Neural crest cell (in vitro differentiated cells): ENCODE results near the gene SCUBE2. TPM values are rescaled to one million over a fixed set of nuclear protein-coding genes. Genes with fewer than 3 reads are reported as not detected.
"Not testable (repeated sequence)": the region's sequence is repeated elsewhere in the genome, so short reads cannot be mapped to it uniquely, and the experiment has no call there.

Source experiments
- DNase-seq: peaks from one replicate; pipeline ENCODE4 v3.0.0; 2021; ENCODE audit warnings: low read depth, mixed read lengths, low spot score
- H3K27ac Mint-ChIP-seq: one replicate; pipeline ENCODE4 v1.8.0; 2021; ENCODE audit warnings: mild to moderate bottlenecking, mixed read lengths; ENCODE audit not compliant: unreplicated experiment
- H3K27me3 Mint-ChIP-seq: 2 replicates; pipeline ENCODE4 v1.8.0; 2021; ENCODE audit warnings: low read depth, mild to moderate bottlenecking, mixed read lengths
- H3K36me3 Mint-ChIP-seq: 2 replicates; pipeline ENCODE4 v1.8.0; 2021; ENCODE audit warnings: low read depth, mild to moderate bottlenecking, mixed read lengths
- H3K4me1 Mint-ChIP-seq: 2 replicates; pipeline ENCODE4 v1.8.0; 2021; ENCODE audit warnings: mixed read lengths
- H3K4me3 Mint-ChIP-seq: one replicate; pipeline ENCODE4 v1.8.0; 2021; ENCODE audit warnings: mild to moderate bottlenecking, mixed read lengths
- H3K9me3 Mint-ChIP-seq: 2 replicates; pipeline ENCODE4 v1.8.0; 2021; ENCODE audit warnings: mixed read lengths
- CTCF ChIP-seq: fragments of 200-600 bp; sonication (generic); conservative IDR thresholded peaks from 2 replicates; pipeline ENCODE4 v1.5.0; 2021; ENCODE audit warnings: antibody characterized with exemption, mild to moderate bottlenecking
- total RNA-seq: library from RNA; stranded (reverse); gene quantifications from 2 replicates; pipeline ENCODE4 v1.2.1, GENCODE V29; 2021

The SCUBE2 gene
- total RNA-seq, 1 donor from 2014 or later = 11.0 TPM

GRCh38 chr11:8997451-8997850 lies 93.9 kb downstream of the SCUBE2 start:
- Mint-ChIP-seq H3K27ac (no peak overlapping the region), H3K9me3 (no peaks in the 10 kb centered on the region), H3K36me3 (no peaks in the 10 kb centered on the region), H3K27me3 (peaks cover 33% of the 10 kb centered on the region), H3K4me1 (peaks cover 4% of the 10 kb centered on the region), H3K4me3 (no peak overlapping the region)
- no peak for TF ChIP-seq CTCF
- DNase-seq = no peak

GRCh38 chr11:8989453-8989852 lies 101.9 kb downstream of the SCUBE2 start:
- Mint-ChIP-seq H3K4me3 (no peak overlapping the region), H3K27me3 (peaks cover 3% of the 10 kb centered on the region), H3K9me3 (no peaks in the 10 kb centered on the region), H3K4me1 (peaks cover 4% of the 10 kb centered on the region), H3K27ac (no peak overlapping the region), H3K36me3 (no peaks in the 10 kb centered on the region)
- DNase-seq = no peak
- TF ChIP-seq CTCF = no peak

GRCh38 chr11:8988329-8989234 lies 102.8 kb downstream of the SCUBE2 start:
- DNase-seq = no peak
- Mint-ChIP-seq H3K9me3 (no peaks in the 10 kb centered on the region), H3K4me1 (no peaks in the 10 kb centered on the region), H3K27ac (no peak overlapping the region), H3K4me3 (no peak overlapping the region), H3K27me3 (peaks cover 3% of the 10 kb centered on the region), H3K36me3 (no peaks in the 10 kb centered on the region)
- TF ChIP-seq CTCF = no peak

GRCh38 chr11:8987446-8987845 lies 104.0 kb downstream of the SCUBE2 start:
- Mint-ChIP-seq H3K9me3 (no peaks in the 10 kb centered on the region), H3K4me1 (no peaks in the 10 kb centered on the region), H3K27me3 (peaks cover 3% of the 10 kb centered on the region), H3K36me3 (no peaks in the 10 kb centered on the region), H3K4me3 (no peak overlapping the region), H3K27ac (no peak overlapping the region)
- TF ChIP-seq CTCF = no peak
- no peak for DNase-seq

- not testable (repeated sequence) for H3K27ac Mint-ChIP-seq, H3K4me3 Mint-ChIP-seq, DNase-seq, H3K27me3 Mint-ChIP-seq, H3K4me1 Mint-ChIP-seq, H3K36me3 Mint-ChIP-seq, H3K9me3 Mint-ChIP-seq
Observed at GRCh38 chr11:8986772-8987171, 104.6 kb downstream of the SCUBE2 start.

GRCh38 chr11:8985462-8985861 lies 105.9 kb downstream of the SCUBE2 start:
- H3K9me3 Mint-ChIP-seq = no peaks in the 10 kb centered on the region
- peaks cover 3% of the 10 kb centered on the region for H3K27me3 Mint-ChIP-seq
- H3K4me1 Mint-ChIP-seq = no peaks in the 10 kb centered on the region
- TF ChIP-seq CTCF = no peak
- no peak for DNase-seq
- no peak overlapping the region for H3K4me3 Mint-ChIP-seq
- H3K36me3 Mint-ChIP-seq = no peaks in the 10 kb centered on the region
- H3K27ac Mint-ChIP-seq = no peak overlapping the region
